CD4-positive, alpha-beta T cell treated with Interleukin-2 at 100 ng/mL for 4 hours (primary cell): ENCODE data around the gene DIO3.

Source experiments
- DNase-seq: peaks from one replicate; pipeline ENCODE4 v3.0.0-alpha.2; 2020; ENCODE audit warnings: low spot score

DIO3 gene

DNA sequence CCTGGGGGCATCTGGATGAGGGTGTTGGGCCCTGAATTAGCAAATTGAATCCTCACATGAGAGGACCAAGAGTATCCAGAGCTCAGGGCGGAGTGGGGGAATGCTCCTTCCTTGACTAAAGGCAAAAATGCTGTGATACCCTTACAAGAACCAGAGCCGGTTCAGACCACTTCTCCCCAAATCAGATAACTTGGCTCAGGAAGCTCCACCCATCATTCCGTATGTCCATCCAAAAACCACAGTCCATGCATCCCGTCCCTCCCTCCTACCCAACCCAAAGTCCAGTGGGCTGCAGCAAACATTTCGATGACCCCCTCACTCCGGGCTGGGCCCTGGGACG, 22.4 kb downstream of the DIO3 start:
- no peak for DNase-seq

DNA sequence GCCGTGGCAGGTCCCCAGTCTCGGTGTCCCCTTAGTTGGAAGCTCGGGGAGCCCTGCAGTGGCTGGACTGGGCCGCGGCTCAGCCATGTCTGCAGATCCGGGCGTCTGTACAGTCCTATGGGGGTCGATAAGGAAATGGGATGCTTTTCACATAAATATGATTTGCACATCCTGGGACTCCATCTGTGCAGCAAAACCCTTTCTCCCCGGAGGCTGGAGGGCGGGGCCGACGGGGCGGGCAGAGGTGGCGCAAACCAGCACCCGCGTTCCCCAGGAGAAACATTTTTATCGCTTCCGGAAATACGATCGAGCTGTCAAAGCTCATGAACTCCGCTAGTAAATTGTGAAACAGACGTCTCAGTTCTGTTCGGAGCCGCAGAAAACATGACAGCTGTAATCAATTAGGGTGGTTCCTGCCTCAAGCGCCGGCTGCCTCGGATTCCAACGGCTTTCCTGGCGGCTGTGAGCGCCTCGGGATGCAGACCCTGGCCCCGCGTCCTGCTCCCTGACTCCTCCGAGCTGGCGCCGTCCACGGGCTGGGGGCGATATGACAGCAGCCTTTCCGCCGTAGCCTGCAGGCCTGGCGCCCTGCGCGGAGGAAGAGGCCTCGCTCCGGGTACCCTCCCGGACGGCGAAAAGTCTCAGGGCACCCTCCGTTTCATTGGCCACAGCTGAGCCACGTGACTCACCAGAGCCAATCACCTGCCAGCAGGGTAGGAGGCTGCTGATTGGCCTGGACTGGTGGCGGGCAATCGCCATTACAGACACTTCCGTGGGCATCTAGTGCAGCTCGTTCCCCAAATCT, 23.0 kb downstream of the DIO3 start:
- DNase-seq, result no peak

DNA sequence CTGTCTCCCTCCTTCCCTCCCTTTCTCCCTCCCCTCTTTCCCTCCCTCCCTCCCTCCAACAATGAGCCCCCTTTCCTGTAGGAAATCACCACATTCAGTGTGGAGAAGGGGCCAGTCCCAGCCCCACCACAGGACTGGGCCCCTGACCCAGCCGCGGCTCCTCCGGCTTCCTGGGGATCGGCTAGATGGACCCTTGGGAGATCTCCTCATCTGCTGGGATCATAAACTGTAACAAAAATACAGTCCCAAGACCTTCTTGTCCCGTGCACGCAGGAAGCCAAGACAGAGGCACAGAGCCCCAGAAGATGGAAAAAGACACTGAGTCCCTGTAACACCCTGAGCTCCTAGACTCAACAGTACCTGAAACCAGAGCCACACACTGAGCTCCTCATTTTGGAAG, 23.9 kb downstream of the DIO3 start:
- DNase-seq, result no peak

DNA sequence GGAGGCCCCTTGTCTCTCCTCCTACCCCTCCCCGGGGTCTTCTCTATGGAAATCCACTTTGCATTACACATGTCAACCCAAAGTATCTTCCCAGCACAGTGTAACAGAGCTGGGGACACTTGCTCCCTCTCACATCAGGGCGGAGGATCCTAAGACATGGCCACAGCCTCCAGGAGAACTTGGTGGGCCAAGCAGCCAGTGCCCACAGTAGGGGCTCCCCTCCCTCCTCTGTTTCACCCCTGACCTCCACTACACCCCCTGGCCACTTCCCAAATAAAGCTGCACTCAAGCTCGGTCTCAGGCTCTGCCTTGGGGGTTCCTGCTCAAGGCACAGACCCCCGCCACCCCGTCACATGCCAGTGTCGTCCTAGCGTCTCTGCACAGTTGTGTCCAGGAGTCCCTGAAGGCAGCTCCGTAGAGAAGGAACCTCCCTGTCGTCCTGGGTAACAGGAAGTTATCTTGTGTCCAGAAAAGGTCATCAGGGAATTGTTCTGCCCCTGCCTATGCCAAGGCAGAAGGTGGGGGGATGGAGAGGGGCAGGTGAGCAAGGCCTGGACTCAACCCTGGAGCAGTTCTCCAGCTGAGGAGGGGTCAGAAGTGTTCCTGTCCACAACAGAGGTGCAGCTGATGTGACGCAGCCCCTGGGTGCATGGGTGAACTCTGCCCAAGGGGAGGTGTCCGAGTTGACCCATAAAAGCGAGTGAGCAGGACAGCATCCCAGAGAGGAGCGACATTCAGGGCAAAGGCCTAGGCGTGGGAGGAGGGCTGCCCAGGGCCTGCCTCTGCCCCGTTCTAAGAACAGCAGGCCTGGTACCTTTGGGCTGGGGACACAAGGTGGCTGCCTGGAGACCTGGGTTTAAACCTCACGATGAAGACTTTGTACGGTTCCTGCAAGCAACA, 25.5 kb downstream of the DIO3 start:
- DNase-seq, result no peak

DNA sequence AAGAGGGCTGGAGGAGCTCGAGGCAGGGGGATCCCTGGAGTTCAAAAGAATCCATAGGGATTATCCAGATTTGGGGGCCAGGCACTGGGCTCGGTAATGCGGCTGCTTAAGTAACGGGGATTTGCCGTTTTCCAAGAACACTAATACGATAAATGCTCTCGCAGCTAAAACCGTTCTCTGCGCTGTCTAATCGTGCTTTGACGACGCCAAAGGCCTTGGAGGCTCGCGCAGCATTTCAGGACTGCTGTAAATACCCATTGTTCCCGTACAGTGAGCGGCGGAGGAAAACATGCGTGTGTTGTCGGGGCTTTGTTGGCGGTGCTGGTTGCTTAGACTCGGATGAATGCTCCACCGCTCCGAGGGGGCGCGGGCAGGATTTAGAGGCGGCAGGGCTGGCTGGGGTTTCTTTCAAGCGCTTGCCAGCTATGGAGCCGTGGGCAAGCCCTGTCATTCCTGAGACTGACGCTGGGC, 26.2 kb downstream of the DIO3 start:
- DNase-seq, result no peak

DNA sequence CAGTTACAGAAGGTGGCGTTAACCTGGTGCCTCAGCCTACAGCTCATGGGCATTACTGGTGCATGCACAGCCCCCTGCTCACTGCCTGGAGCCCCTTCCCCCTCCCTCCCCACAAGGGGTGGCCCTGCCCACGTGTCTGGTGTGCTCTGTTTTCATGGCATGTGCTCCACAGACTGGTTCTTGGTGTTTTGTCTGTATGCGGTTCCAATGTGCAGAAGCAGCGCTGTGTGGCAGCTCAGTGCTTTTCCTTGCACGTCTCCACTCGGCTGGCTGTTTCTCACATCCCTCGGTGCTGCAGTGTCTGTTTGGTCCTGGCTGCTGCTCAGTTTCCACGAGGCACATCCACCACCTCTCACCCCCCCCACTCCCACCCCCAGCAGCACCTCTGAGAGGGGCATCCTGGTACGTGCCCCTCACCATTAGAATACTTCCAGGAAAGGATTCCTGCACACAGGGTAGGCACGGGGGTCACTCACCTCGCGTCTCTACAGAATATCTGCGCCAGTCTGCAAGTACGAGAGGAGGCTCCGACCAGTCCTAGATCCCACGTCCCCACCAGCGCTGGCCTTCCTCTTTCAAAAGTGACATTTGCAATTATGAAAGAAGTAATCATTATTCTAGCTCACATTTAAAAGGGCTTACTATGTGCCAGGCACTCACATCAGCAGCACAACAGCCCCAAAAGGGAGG, 27.1 kb downstream of the DIO3 start:
- DNase-seq, result no peak

DNA sequence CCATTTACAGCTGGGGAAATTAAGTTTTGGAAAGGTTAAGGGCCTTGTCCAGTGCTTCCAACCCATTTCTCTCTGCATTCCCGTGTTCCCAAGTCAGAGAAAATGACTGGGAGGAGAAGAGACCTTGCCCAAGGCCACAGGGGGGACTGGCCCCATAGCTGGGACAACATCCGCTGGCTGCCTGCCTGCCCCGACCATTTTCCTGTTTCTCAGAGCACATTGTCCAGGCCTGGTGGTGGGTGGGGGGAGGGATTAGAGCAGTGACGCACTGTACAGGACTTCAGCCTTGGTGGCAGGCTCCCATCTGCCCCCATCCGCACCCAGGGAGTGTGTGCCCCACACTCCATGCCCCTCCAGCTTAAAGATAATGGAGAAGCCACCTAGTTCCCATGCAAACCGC, 27.7 kb downstream of the DIO3 start:
- no peak for DNase-seq

DNA sequence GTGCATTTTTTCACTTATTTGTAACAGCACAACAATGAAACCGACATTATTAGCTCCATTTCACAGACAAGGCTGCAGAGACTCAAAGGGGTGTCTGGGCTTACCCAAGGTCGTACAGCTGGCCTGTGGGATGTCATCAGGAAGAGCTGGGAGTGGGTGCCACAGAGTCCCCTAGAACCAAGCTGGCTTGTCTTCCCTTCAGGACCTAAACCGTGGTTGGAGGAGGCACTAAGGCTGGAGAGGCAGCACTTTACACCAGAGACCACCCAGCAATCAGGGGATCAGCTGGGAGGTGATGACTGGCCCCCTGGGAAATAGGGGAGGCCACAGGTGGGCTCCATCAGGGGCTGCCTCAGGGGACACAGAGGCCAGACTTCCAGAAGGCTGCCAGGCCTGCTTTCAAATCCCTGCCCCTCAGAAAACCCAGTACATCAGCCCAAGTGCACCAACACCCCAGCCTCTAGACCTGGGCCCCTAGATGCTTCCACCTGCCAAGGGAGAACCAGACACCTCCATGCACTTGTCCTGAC, 28.3 kb downstream of the DIO3 start:
- no peak for DNase-seq

DNA sequence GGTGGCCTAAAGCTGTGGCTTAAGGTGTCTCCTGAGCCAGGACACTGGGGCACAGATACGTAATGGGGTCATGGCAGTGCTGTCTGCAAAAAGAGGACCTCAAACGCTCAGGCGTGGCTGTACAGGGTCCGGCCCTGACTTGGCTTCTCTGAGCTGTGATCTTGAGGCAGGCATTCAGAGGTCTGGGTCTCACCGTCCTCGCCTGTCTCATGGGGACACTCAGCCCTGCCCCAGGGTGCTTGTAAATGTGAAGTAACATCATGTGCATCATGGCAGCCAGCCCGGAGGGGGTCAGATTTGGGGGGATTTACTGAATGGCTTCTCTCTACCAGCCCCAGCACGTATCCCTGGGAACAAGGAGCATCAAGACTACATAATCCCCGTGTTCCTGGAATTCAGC, 28.8 kb downstream of the DIO3 start:
- DNase-seq, result no peak

DNA sequence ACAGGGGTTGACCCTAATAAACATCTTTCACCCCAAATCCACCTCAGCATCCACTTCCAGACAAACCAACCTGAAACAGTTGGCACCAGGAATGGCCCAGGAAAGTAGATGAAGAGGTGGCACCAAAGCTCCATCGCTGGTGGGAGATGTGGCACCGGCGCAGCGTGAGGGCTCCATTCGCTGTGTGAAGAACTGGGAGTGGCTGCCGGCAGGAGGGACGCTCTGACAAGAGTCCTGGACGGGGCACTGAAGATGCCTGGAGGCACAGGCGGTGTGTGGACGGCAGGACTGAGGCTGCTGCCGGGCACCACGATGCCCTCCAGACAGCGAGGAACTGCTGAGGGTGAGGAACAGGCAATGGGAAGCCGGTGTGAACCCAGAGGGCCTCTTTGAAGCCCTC, 29.3 kb downstream of the DIO3 start:
- DNase-seq, result no peak

DNA sequence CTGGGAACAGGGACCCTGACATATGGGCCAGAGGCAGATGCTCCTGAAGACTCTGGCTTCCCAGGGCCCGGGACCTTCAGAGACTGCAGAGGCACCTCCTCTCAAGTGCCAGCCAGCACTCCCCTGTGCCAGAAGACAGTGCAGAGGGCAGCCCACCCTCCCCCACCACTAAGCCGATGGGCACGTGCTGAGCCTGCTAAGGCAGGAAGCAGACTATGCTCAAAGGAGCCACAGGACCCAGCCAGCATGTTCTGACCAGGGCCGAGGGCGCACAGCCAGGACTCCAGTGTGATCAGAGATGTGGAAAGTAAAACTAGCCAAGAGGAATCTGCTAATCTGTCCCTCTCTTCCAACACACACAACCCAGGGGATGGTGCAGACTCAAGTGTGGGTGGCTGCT, 29.8 kb downstream of the DIO3 start:
- DNase-seq, result no peak

DNA sequence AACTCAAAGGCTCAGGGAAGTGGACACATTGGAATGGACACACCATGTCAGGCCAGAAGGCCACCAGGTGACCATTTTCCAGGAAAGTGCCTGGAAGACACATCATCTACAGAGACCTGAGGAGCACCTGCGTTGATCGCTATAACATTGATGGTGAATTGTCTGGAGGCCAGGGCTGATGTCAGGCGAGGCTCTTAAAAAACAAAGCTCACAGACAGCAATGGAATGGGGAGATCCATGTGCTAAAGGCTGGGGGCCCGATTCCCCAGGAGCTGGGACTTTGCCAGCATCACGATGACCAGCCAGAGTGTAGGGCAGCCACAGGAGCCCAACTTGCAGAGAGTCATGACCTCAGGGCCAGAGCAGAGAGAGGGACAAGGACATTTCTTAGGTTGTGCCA, 30.3 kb downstream of the DIO3 start:
- no peak for DNase-seq

DNA sequence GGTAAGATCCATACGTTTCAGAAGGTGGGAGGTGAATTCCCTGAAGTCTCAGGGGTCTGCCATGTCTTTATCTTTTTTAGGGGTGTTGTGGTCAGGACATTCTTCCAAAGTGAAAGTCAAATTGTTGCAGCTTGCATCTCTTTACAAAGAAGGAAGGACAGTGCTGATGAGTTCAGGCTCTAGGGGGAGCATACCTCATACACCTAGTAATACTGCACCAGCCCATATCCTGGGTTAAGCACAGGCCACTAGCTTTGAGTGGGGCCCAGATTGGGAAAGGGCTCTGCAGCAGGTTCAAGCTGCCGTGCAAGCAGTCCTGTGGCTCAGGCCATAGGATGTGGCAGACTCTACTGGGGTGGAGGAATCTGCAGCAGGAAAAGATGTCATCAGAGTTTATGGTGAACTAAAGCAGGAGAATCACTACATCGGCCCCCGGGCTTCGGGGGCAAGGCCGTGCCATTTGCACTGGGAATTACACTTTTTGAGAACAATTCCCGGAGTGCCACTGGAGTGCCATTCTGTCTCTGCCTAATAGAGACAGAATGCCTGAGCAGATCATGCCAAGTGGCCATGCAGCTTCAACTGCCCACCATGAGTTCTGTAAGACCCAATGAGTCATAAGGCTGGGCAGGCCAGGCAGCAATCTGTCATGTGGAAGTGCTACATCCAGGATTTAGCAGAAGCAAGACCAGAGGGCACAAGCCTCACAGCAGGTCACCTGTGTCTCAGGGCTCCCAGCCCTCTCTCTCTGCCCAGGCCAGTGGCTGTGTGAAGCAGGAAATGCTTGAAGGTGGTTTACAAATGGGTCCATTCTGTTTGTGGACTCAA, 32.3 kb downstream of the DIO3 start:
- DNase-seq, result no peak

DNA sequence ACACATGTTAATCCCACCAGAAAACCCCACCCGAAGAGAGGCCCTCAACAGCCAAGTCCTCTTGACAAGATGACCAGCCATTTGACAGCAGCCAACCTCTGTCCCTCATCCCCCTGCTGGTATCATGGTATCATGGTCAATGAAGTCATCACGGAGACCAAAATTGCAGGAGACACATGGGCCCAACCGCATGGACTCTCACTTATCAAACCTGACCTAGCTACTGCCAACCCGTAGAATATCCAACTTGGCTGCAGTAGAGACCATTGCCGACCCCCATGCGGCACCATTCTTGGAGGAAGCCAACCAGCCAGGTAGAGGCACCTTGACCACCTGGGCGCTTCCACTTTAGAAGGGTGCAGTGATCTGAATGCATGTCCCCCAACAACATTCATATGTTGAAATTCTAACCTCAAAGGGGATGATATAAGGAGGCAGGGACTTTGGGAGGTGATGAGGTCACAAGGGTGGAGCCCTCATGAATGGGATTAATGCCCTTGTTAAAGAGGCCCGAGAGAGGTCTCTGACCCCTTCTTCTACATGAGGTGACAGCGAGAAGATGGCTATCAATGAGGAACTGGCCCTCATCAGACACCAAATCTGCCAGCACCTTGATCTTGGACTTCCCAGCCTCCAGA, 33.3 kb downstream of the DIO3 start:
- no peak for DNase-seq

DNA sequence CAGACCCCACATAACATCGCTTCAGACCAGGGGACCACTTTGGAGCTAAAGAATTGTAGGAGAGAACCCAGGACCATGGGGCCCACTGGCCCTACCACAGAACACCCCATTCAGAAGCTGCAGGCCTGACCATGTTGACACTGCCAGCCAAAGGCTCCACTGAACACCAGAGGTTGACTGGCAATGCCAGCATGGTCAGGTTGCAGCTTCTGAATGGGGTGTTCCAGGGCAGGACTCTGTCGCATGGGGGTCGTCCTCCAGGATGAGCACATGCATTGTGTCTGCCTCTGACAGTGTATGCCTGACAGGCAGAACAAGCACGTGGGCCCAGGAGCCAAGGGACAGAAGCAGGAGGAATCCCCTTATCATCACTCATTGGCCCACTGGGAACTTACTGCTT, 34.1 kb downstream of the DIO3 start:
- DNase-seq, result no peak

DNA sequence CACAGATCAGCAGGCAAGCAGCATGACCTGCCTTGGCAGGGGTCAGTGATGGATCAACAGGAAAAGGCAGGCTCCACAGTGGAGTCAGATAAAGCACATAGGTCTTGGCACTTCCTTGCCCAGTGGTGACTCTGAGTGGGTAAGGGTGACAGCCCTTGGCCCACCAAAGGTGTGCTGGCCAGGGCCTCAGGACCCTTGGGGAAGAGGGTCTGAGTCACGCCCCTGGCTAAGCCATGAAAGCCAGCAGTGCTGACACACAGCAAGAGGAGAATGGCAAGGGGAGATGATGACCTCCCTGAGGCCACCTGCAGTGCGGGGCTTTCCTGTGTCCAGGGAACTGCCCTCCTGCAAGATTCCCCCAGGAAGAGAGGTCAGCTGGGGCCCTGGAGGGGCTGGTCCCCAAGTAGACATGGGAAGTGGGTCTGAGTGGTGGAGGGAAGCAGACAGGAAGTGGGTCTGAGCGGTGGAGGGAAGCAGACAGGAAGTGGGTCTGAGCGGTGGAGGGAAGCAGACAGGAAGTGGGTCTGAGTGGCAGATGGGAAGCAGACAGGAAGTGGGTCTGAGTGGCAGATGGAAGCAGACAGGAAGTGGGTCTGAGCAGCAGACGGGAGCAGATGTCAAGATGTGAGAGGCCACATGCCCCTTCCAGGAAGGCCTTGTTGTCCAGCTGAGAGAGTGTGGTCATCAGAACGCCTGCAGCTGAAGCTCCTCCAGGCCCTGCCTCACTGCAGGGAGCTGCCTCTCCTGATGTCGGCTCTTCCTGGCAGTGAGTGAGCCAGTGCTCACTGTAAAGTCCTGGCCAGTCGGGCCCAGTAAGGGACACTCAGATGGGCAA, 34.8 kb downstream of the DIO3 start:
- peak; percentile 29 for DNase-seq

DNA sequence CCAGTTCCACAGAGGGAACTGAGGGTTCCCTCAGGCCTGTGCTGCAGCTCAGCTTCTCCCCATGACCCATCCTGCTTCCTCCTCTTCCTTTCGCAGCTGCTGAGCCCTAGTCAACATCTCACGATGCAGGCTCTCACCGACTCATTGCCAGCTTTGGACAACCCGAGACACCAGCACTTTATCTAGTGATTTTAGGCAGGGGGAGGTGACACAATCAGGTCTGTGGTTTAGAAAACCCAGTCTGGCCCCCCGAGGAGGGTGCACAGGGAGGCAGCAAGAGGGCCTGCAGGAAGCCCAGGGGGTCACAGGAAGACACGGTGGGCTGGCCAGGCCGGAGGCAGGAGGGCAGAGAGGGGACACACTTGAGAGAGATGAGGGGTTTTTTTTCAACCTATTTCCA, 35.4 kb downstream of the DIO3 start:
- no peak for DNase-seq

DNA sequence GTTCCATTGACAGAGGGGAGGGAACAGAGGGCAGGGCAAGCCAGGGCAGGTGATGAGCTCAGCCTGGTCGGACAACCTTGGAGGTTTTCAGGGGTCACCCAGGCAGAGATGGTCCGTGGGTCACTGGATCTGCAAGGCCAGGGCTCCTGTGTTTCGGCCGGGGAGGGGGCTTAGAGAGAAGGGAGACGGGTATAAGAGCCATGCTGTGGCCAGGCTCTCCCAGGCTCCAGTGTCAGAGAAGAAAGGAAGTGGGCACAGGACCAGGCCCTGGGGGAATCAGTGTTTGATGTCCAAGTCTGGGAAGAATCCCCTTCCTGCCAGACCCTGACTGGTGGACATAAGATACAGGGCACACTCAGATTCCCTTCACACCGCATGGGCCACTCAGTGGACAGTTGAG, 36.9 kb downstream of the DIO3 start:
- no peak for DNase-seq

DNA sequence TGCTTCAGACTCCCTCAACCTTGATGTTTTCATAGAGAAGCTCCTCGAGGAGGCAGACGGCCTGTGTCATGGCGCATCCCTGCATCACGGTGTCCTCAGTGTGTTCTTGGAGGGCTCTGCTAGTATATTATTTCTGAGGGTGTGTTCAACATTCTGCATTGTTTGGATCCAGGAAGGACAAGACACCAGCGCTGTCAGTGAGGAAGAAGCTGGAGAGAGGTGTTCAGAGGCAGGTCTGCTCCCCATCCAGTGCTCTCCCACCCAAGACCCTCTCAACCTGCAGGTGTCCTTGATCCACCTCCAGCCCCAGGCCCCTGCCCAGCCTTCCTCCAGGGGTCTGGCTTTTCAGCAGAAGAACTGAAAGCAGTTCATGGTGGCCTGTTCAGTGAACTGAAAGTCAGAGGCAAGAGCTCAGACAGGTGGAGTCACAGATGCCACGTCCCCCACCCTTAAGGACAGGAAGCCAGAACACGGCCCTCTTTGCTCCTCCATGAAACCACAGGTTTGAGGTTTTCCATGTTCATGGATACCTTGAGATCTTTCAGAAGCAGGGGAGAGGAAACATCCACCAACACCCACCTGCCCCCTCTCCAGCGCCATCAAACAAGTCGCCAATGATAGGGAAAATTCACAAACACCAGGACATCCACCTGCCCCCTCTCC, 37.4 kb downstream of the DIO3 start:
- no peak for DNase-seq
